ENCODE results near the gene KIAA0232.
"Not testable (repeated sequence)": the region's sequence is repeated elsewhere in the genome, so short reads cannot be mapped to it uniquely, and the experiment has no call there.

Gene KIAA0232

GRCh38 chr4:6887591-6888371 is 105.3 kb downstream of the KIAA0232 start:
- DNase-seq: peak; percentile 21

- DNase-seq: peak; percentile 18
These were observed 106.1 kb downstream of the KIAA0232 start for GRCh38 chr4:6888506-6889071.

GRCh38 chr4:6889101-6889735 is 106.7 kb downstream of the KIAA0232 start:
- DNase-seq: peak; percentile 17

- peak; percentile 19 for DNase-seq
These were observed 107.3 kb downstream of the KIAA0232 start for GRCh38 chr4:6889736-6890324.

- DNase-seq: no peak
These were observed 107.8 kb downstream of the KIAA0232 start for GRCh38 chr4:6890358-6890757.

GRCh38 chr4:6890971-6891370 is 108.4 kb downstream of the KIAA0232 start:
- not testable (repeated sequence) for DNase-seq

- no peak for DNase-seq
These were observed 109.1 kb downstream of the KIAA0232 start for GRCh38 chr4:6891436-6892170.

- peak; percentile 44 for DNase-seq
These were observed 109.8 kb downstream of the KIAA0232 start for GRCh38 chr4:6892190-6892908.

GRCh38 chr4:6892909-6893202 is 110.3 kb downstream of the KIAA0232 start:
- no peak for DNase-seq

GRCh38 chr4:6893449-6894085 is 111.0 kb downstream of the KIAA0232 start:
- no peak for DNase-seq

GRCh38 chr4:6894086-6894478 is 111.6 kb downstream of the KIAA0232 start:
- DNase-seq: no peak

- no peak for DNase-seq
These were observed 112.3 kb downstream of the KIAA0232 start for GRCh38 chr4:6894528-6895498.

GRCh38 chr4:6896035-6896434 is 113.5 kb downstream of the KIAA0232 start:
- no peak for DNase-seq

GRCh38 chr4:6898763-6899162 is 116.2 kb downstream of the KIAA0232 start:
- DNase-seq: no peak

- DNase-seq: no peak
These were observed 117.8 kb downstream of the KIAA0232 start for GRCh38 chr4:6900181-6900812.

- no peak for DNase-seq
These were observed 118.4 kb downstream of the KIAA0232 start for GRCh38 chr4:6900956-6901355.

GRCh38 chr4:6901669-6902317 is 119.3 kb downstream of the KIAA0232 start:
- DNase-seq: no peak

GRCh38 chr4:6902318-6903042 is 120.0 kb downstream of the KIAA0232 start:
- DNase-seq: no peak

All from stimulated activated CD8-positive, alpha-beta memory T cell treated with anti-CD3 and anti-CD28 coated beads, Interleukin-4, amount 100 ng/mL, for 48 hours (primary cell).